NCI-H345 (cell line): ENCODE data around the gene MMEL1.
"Not testable (repeated sequence)": the region's sequence is repeated elsewhere in the genome, so short reads cannot be mapped to it uniquely, and the experiment has no call there.

ENCODE experiments used
- DNase-seq: peaks from one replicate; lab custom pipeline; 2025; lab: John Stamatoyannopoulos, UW

The MMEL1 gene

DNA sequence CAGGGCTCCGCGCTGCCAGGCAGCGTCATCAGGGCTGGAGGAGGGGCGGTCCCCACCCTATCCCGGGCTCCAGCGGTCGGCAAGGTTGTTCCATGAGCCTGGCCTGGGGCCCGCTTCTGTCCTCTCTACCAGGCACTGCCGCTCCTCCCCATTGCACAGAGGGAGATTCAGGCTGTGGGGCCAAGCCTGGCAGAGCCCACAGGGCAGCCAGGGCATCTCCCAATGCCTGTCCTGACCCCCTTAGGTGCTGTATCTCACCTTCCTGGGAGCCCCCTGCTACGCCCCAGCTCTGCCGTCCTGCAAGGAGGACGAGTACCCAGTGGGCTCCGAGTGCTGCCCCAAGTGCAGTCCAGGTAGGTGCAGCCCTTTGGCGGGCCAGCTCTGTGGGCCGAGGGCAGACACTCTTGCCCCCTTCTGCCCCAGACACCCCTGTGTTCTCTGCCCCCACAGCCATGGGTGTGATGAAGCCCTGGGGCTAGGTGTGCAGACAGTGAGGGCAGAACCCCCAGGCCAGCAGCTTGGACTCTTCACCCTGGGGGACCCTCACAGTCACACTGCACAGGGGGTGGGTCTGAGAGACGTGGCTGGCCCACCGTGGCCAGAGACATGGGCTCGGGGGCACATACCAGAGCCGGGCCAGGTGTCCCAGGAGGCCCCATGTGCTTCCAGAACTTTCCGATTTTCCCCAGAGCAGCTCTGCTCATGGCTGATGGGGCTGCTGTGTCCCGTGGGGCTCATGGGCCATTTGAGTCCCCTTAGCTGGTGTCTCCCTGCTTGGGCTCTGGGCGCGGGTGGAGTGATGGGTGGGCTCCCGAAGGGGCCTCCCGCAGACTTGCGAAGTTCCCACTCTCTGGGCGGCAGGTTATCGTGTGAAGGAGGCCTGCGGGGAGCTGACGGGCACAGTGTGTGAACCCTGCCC is 75.1 kb downstream of the MMEL1 start:
- DNase-seq, result no peak

DNA sequence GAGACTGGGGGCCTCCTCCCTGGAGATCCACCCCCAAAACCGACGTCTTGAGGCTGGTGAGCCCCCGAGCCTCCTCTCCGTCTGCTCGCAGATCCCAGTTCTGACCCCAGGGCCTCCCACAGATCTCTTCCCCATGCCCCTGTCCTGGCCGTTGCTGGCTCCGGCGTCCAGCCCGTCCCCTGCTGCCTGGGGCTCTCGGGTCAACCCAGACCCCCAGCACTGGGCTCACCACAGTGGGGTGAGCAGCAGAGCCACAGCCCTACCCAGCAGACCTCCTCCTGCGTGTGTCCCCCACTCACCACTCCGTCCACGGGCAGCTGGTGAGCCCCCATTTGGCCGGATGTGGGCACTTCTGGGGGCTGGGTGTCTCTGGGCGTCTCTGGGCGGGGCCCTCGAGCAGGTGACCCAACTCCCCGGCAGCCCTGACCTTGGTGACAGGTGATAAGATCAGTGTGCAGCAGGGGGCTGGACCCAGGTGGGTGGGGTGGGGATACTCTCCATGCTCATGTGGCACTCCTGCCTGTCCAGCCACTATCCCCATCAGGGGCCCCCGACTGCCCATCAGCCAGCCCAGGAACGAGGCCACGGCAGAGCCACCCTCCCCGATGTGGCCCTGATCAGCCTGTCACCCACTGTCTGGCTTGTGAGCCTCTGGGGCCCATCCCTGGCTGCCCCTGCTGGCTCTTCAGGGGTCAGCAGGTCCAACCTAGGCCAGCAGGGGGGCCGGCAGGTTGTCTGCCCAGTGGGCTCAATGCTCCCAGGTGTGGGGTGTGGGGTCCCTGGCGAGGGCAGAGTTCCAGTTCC is 75.9 kb downstream of the MMEL1 start:
- DNase-seq, result no peak

DNA sequence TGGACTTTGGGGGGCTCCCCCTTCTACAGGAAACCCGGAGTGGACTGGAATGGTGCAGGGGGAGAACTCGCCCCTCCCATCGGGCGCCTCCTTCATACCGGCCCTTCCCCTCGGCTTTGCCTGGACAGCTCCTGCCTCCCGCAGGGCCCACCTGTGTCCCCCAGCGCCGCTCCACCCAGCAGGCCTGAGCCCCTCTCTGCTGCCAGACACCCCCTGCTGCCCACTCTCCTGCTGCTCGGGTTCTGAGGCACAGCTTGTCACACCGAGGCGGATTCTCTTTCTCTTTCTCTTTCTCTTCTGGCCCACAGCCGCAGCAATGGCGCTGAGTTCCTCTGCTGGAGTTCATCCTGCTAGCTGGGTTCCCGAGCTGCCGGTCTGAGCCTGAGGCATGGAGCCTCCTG is 76.5 kb downstream of the MMEL1 start, which contains the start of gene TNFRSF14:
TNFRSF14 (plus strand) TSS at position 95 of the 401 bp plus-strand sequence; CDS start at position 389, 294 bp downstream.
- DNase-seq, result peak; percentile 38

DNA sequence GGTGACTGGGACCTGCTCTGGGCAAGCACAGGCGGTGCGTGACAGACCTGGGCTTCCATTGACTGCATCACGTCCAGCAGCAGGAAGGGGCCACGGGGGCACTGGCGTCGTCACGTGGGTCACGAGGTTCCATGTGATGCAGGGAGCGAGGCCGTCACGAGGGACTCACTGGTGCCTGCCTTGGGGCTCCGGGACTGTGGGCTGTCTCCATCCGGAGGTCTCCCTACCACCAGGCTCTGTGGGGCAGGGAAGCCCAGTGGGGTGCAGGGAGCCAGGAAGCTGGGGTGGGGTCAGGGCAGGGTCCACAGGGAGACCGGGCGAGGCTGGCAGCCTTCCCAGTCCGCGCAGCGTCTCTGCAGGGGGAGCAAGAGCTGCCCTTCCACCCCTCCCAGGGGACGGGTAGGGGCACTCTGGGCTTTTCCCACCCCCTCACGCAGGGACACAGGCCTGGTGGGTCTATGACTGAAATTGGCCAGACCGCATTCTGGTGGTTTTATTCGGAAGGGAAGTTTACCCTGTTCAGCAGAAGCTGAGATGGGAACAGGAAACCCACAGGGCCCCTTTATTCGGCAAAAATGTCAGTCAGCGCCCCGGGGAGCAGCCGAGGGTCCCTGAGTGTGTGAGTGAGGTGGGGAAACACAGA is 77.1 kb downstream of the MMEL1 start:
- DNase-seq, result peak; percentile 53

DNA sequence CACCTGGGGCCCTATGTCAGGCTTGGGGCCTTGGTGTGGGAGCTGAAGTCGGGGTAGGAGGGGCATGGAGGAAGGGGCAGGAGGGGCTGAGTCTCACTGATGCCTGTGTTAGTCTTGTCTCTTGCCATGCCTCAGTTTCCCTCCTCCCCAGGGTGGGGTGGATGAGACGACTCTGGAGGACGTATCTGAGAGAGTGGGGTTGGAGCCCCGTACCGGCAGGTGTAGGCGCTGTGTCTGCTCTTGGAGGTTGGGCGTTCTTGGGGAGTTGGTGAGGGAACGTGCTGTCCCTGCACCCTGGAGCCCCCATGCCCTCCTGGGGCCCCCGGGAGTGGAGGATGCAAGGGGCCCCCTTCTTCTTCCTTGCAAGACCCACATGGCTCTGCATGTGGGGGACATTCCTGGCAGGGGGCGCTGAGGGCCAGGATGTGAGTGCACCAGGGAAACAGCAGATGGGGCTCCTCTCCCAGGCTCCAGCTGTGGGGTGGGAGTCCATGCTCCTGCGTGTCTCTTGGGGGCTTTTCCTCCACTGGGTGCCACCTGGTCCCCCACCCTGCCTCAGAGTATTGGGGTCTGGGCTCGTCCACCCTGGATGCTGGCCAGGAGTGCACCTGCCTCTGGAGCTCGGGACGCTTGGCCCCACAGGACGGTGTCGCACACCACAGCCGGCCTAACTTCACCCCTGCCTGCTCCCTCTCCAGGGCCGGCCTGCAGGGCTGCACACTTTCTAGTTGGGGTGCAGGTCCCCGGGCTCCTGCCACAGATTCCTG is 78.0 kb downstream of the MMEL1 start:
- peak; percentile 31 for DNase-seq

DNA sequence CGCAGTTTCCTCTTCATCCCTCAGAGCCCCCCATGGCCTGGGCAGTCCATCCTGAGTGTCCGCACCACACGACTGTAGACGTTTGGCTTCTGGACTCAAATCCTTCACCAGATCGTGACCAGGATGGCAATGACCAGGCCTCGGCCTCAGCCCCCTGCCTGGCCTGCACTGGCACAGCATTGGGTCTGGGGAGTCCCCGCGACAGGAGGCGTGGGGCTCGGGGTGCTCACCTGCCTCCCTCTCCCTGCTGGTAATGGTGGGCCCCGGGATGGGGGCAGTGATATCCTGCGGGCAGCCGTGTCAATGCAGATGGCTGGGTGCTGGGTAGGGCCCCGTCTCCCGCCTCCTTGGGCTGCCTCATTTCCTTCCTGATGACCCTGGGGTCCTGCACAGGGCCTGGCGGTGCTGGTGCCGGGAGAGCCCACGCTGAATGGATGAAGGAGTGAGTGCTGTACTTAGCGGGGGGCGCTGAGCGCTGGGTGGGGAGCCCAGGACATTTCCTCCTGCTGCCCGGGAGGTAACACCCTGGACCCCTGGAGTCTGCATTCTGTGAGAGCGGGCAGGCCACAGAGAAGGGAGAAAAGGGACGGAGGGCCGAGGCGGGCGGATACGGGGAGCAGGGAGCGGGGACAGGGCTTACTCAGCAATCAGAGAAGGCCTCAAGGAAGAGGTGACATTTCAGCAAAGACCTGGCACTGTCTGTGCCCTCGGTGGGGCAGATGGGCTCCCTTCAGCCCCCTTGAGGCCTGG is 78.8 kb downstream of the MMEL1 start:
- no peak for DNase-seq

DNA sequence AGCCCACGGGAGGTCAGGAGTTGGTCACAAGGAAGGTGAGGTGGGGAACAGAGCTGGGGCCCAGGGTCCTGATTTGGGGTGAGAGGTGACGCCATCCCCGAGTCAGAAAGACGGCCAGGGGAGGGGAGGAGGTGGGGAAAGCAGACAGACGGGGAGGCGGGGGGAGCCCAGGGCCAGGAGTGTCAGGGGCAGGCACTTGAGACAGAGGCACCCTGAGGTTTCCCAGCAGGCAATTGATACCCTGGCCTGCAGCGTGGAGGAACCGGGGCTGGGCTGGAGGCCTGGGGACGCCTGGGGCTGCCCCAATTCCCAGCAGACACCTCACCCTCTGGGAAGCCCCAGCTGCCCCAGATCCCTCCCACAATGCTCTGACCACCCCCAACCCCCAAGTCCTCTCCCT is 79.7 kb downstream of the MMEL1 start:
- not testable (repeated sequence) for DNase-seq

DNA sequence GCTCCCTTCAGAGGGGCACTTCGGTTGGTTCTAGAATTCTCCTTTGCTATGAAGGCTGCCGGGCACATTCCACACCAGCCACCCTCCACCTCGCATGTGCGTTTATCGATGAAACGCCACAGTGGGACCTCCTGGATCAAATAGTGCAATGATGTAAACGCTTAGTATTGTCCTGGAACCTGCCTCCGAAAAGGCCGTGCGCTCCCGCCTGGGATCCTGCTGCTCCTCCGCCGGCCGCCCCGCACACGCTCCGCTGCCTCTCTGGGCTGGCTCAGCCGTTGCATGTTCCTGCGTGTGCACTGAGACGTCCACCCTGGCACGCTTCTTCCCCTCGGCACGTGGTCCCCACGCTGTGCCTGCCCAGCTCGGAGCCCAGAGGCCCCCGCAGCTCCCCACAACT is 80.6 kb downstream of the MMEL1 start:
- no peak for DNase-seq

DNA sequence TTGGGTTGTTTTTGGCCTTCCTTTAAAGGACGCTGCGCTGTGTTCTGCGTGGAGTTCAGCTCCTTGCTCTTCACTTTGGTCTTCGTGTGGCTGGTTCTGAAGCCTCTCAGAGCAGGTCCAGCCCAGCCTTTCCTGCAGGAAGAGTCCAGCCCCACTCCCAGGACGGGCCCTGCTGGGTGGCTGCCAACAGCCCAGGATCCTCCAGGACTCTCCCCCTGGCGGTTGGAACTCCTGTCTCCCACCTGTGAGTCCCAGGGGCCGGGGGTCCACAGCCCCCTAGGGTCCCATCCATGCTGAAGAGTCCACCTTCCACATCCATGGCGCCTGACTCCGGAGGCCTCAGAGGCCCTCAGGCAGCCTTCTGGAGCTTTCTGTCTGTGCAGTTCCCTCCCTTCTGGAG is 81.3 kb downstream of the MMEL1 start:
- DNase-seq, result not testable (repeated sequence)

DNA sequence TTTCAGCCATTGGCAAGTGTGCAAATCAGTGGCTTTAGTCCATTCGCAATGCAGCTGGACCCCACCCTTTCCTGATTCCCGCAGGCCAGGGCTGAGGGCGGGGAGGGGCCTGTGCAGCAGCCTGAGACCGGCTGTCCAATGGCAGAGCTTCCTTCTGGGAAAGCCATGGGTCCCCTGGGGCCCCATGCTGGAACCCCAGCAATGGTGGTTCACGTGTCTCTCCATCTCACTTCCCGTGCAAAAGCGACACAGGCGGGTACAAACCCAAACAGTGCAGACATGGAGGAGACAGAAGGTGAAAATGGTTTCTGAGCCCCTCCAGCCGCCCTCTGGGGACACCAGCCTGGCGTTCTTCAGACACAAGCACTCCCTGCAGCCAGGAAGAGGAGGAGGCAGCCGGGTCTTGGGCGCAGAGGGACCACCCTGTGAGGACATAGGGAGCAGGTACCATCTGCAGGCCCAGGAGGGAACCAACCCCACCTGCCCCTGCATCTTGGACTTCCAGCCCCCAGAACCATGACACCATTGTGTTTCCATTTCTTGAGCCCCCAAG is 82.4 kb downstream of the MMEL1 start:
- not testable (repeated sequence) for DNase-seq

DNA sequence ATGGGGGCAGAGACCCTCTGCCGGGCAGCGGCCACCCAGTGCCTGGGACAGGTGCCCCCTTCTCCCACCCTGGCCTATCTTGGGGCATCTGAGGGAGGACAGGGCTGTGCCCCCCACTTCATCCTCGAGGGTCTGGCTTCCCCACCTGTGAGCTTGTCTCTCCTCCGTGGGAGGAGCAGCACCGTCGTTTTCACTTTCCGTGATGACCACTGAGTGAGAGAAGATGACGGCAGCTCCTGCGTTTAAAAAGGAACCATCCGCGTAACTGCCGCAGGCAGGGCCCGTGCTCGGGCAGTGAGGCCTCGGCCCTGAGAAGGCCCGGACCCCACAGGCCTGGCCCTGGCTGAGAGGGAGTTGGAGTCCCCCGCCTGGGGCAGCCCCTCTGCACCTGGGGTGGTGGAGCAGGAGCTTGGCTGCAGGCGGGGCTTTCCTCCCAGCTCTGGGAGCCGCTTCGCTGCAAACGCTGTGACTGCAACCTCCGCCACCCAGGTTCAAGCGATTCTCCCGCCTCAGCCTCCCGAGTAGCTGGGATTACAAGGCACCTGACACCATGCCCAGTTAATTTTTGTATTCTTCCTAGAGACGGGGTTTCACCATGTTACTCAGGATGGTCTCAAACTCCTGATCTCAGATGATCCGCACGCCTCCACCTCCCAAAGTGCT is 83.3 kb downstream of the MMEL1 start:
- DNase-seq, result not testable (repeated sequence)

DNA sequence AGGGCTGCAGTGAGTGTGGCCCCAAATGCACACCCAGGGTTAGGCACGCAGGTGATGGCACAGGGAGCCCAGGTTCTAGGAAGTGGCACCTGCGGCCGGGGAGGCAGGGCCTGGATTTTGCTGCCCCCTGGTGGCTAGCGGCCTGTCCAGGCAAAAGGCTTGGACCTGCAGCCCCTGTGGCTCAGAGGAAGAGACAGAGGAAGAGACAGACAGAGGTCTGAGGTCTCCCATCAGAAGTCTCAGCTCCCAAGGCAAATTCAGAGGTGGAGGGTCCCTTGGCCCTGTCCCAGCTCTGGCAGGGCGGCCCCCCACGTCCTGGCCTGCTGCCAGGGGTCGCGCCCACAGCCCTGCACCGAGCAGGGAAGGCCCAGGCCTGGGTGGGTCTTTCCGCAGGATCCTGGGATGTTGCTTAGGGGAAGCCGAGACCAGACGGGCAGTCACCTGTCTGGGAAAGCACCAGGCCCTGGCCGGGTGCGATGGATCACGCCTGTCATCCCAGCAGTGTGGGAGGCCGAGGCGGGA is 84.7 kb downstream of the MMEL1 start:
- DNase-seq, result peak; percentile 87

DNA sequence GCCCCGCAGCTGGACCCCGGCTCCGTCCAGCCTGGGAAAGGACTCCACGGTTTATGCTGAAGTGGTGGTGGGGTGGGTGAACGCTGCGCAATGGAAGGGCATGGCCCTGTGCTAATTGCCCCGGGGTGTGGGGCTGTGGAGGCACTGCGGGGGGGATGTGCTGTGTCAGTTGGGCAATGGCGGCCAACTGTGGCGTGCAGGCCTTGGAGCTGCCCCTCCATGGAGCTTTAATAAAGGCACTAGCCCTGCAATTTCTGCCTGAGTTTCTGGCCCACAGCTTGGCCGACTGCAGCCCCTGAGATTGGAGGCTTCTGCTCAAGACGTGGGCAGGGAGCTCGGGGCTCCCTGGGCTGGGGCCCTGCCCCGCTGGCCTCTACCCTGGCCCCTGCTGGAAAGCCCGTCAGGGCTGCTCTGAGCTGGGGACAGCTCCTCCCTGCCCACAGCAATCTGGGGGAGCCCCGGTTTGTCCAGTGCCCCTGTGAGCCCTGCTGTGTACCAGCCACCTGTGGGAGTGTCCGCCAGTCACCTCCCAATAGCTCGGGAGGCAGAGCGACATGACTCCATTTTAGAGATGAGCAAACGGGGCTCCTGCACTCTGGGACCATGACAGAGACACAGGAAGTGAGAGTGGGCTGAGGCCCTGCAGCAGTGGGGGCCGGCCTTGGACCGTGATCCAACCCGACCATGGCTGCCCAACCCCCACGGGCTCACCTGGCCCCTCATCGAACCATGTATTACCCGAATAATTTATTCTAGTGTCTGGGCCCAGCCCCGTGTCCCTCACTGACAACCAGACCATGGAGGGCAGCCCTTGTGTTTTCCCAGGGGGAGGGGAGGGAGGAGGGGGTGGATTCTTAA is 85.4 kb downstream of the MMEL1 start:
- DNase-seq, result peak; percentile 54

DNA sequence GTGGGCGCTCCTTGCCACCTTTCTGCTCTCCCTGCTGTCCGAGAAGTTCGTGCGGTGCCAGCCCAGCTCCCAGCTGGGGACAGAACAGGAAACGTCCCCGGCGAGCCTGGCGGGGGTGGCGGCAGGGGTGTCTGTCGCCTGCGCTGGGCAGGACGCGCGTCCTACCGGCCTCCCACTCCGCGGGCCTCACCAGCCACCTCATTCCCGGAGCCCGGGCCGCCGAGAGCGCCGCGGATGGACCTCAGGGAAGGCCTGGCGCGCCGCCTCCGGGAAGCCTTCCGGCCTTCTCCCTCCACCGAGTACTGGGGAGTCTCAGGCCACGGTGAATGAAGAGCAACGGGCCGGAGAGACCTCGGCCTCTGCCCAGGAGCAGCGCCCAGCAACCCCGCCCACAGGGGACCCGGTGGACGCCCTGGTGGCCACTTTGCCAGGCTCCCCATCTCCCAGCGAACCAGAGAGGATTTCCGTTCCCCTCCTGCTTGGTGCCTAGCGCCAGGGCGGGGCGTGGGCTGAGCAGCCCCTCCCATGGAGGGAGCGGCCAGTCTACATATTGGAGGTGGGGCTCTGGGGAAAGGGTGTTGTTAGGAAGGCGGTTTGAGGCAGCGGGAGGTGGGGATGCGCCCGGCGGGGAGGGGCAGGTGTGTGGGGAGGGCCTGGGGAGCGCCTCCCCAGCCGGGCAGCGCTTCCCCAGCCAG is 86.2 kb downstream of the MMEL1 start:
- DNase-seq, result peak; percentile 95

DNA sequence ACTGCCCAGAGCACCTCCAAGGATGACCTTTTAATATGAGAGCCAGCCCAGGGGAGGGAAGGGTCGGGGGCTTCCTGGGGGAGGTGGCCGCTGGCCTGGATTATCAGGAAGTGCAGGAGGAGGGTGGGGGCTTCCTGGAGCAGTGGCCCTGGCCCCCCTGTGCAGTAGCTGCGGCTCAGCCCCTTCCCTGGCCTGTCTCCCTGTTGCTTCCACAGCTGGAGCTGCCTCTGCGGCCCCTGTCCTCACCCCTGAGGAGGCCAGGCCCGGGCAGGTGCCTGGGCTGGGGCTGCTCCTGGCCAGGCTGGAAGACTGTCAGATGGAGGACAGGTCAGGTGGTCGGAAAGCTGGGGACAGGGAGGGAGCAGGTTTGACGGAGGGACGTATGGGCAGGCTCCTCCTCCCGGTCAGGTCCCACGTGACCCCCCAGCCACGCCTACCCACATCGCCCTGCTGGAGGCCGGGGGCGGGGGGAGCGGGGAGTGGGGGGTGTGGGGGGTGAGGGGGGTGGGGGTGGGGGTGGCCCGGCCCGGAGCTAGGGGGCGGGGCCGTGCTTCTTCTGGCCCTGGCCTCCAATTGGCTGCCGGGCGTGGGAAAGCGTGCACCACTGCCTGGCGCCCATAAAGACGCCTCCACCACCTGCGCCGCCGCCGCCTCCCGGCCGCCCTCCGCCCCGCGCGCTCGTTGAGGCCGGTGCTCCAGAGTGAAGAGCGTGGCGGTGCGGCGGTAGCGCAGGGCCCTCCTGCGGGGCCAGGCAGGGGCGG is 86.9 kb downstream of the MMEL1 start:
- DNase-seq, result peak; percentile 91

DNA sequence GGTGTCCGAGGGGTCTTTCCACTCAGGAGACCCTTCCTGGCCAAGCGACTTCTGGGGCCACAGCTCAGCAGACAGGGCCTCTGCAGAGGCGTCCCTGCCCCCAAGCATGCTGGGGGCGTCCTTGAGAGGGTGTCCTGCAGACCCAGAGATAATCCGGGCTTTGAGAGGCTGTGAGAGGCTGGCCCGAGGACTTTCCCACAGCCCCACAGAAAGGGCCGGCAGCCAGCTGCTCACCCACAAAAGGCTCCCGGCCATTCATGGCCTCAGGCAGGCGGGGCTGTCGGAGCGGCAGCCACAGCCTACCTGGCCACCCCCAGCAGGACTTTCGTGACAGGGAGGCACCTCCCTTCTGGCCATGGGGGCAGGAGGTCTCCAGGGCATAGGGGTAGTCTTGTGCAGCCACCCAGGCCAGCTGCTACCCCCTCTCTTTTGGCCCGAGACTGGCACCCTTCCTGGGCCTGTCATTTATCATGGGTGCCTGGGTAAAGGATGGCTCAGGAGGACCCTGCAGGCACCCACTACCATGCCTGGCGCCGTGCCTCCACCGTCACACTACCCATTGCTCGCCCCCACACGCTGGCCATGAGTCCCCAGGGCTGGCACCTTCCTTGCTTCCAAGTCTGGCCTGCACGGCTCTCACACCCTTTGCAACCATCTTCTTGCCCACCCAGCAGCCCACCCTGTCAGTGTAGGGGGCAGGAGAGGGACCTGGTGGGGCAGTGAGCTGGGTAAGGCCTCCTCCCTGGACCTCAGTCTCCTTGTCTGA is 87.8 kb downstream of the MMEL1 start:
- no peak for DNase-seq
